HG03045 (cell line): ENCODE data around the gene BCAS3.
"Not testable (repeated sequence)": the region's sequence is repeated elsewhere in the genome, so short reads cannot be mapped to it uniquely, and the experiment has no call there.

ENCODE experiments used
- ATAC-seq: cut with Tn5 transposase; IDR thresholded peaks from one replicate; pipeline ENCODE4 v1.9.1; 2021; ENCODE audit warnings: mild to moderate bottlenecking, moderate library complexity; ENCODE audit not compliant: unreplicated experiment

The BCAS3 gene

GRCh38 chr17:61238455-61238933, 560.8 kb downstream of the BCAS3 start:
- no peak for ATAC-seq

GRCh38 chr17:61239327-61239726, 561.7 kb downstream of the BCAS3 start:
- no peak for ATAC-seq

GRCh38 chr17:61239953-61240352, 562.3 kb downstream of the BCAS3 start:
- ATAC-seq = no peak

GRCh38 chr17:61240851-61241468, 563.3 kb downstream of the BCAS3 start:
- ATAC-seq = no peak

GRCh38 chr17:61244988-61245387, 567.3 kb downstream of the BCAS3 start:
- ATAC-seq = not testable (repeated sequence)

GRCh38 chr17:61245706-61246135, 568.1 kb downstream of the BCAS3 start:
- ATAC-seq = no peak

GRCh38 chr17:61247439-61247838, 569.8 kb downstream of the BCAS3 start:
- ATAC-seq = no peak

GRCh38 chr17:61248399-61248798, 570.7 kb downstream of the BCAS3 start:
- no peak for ATAC-seq

GRCh38 chr17:61249649-61250299, 572.1 kb downstream of the BCAS3 start:
- no peak for ATAC-seq

GRCh38 chr17:61250335-61250890, 572.8 kb downstream of the BCAS3 start:
- ATAC-seq = no peak

GRCh38 chr17:61251939-61252865, 574.6 kb downstream of the BCAS3 start:
- ATAC-seq = no peak

- ATAC-seq = no peak
Observed at GRCh38 chr17:61253362-61253761, 575.7 kb downstream of the BCAS3 start.

GRCh38 chr17:61253937-61254574, 576.4 kb downstream of the BCAS3 start:
- no peak for ATAC-seq

- ATAC-seq = no peak
Observed at GRCh38 chr17:61254904-61255303, 577.3 kb downstream of the BCAS3 start.

GRCh38 chr17:61255647-61256046, 578.0 kb downstream of the BCAS3 start:
- no peak for ATAC-seq

GRCh38 chr17:61259360-61259759, 581.7 kb downstream of the BCAS3 start:
- ATAC-seq = no peak

- ATAC-seq = no peak
Observed at GRCh38 chr17:61260071-61260797, 582.6 kb downstream of the BCAS3 start.

- ATAC-seq = no peak
Observed at GRCh38 chr17:61261001-61261637, 583.5 kb downstream of the BCAS3 start.

- no peak for ATAC-seq
Observed at GRCh38 chr17:61265397-61265796, 587.7 kb downstream of the BCAS3 start.

- ATAC-seq = no peak
Observed at GRCh38 chr17:61267847-61268246, 590.2 kb downstream of the BCAS3 start.
